OCI-LY7 (cell line): Measurements from ENCODE around the gene CCNK.

ENCODE experiments used
- CTCF ChIP-seq: fragments of 200-600 bp; sonication (generic); conservative IDR thresholded peaks from 2 replicates; pipeline ENCODE4 v1.5.1; 2014; ENCODE audit warnings: mild to moderate bottlenecking, antibody characterized with exemption, low read length, moderate library complexity, mixed read lengths
- EZH2phosphoT487 ChIP-seq: fragments of 200-600 bp; sonication (generic); IDR thresholded peaks from 2 replicates; pipeline ENCODE4 v1.6.1; 2018; ENCODE audit warnings: low read depth, borderline replicate concordance, mild to moderate bottlenecking, mixed run types, antibody characterized with exemption, low read length, moderate library complexity, mixed read lengths

- TF ChIP-seq CTCF (no peak), EZH2phosphoT487 (no peak)
Measured at GRCh38 chr14:99507860-99508640, 26.8 kb downstream of the CCNK start.
